SK-N-SH (cell line): Measurements from ENCODE around the gene TGFB2.

Experiments
- CTCF ChIP-seq: fragments of 200-600 bp; sonication (generic); IDR thresholded peaks from 2 replicates; pipeline ENCODE4 v1.6.1; 2017; ENCODE audit warnings: antibody characterized with exemption, mild to moderate bottlenecking, moderate library complexity
- EZH2phosphoT487 ChIP-seq: fragments of 200-600 bp; sonication (generic); IDR thresholded peaks from 2 replicates; pipeline ENCODE4 v1.6.1; 2017; ENCODE audit warnings: low read depth, mixed run types, mild to moderate bottlenecking, antibody characterized with exemption, moderate library complexity, borderline replicate concordance
- MAX ChIP-seq: IDR thresholded peaks from 2 replicates; pipeline ENCODE4 v1.4.0; 2012; ENCODE audit warnings: low read depth
- MXI1 ChIP-seq: IDR thresholded peaks from 2 replicates; pipeline ENCODE4 v1.6.1; 2012; ENCODE audit warnings: mild to moderate bottlenecking, low read depth, low read length, improper control_type of control experiment
- PBX3 ChIP-seq: IDR thresholded peaks from 2 replicates; pipeline ENCODE4; 2012
- POLR2AphosphoS5 ChIP-seq: IDR thresholded peaks from 2 replicates; pipeline ENCODE4 v1.6.1; 2012; ENCODE audit warnings: low read depth, low read length
- TAF1 ChIP-seq: IDR thresholded peaks from 2 replicates; pipeline ENCODE4 v1.6.1; 2012; ENCODE audit warnings: low read depth, mild to moderate bottlenecking, low read length, moderate library complexity, borderline replicate concordance
- TCF12 ChIP-seq: IDR thresholded peaks from 2 replicates; pipeline ENCODE4 v1.4.0; 2012
- TF ChIP-seq, protein P1 (sequence below): IDR thresholded peaks from 2 replicates; pipeline ENCODE4 v1.4.0; 2012; ENCODE audit warnings: low read depth, borderline replicate concordance

- TF ChIP-seq CTCF (no peak), TAF1 (no peak), MAX (no peak), TCF12 (no peak), EZH2phosphoT487 (no peak), MXI1 (no peak), PBX3 (no peak), POLR2AphosphoS5 (no peak)
- TF ChIP-seq, protein P1, sequence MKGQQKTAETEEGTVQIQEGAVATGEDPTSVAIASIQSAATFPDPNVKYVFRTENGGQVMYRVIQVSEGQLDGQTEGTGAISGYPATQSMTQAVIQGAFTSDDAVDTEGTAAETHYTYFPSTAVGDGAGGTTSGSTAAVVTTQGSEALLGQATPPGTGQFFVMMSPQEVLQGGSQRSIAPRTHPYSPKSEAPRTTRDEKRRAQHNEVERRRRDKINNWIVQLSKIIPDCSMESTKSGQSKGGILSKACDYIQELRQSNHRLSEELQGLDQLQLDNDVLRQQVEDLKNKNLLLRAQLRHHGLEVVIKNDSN: no peak
Observed at GRCh38 chr1:218474128-218474527, 129.0 kb downstream of the TGFB2 start.
